ENCODE measurements around the gene LPGAT1. TPM values are rescaled to one million over a fixed set of nuclear protein-coding genes. Genes with fewer than 3 reads are reported as not detected.

LPGAT1 gene
- total RNA-seq, 1 donor from 2014 or later = 34.7 TPM

- no peak for TF ChIP-seq CTCF (IDR thresholded peaks at IDR 0.05; ENCODE audit: unreplicated experiment)
- H3K27ac Mint-ChIP-seq (ENCODE audit: unreplicated experiment) = no peak overlapping the region
- H3K4me3 Mint-ChIP-seq (ENCODE audit: unreplicated experiment) = no peak overlapping the region
- no peak for DNase-seq (ENCODE audit: low spot score)
- no peaks in the 10 kb centered on the region for H3K36me3 Mint-ChIP-seq (ENCODE audit: low read depth, unreplicated experiment)
- peaks cover 7% of the 10 kb centered on the region for H3K27me3 Mint-ChIP-seq (ENCODE audit: unreplicated experiment)
- H3K4me1 Mint-ChIP-seq (ENCODE audit: unreplicated experiment) = peaks cover 11% of the 10 kb centered on the region
- no peaks in the 10 kb centered on the region for H3K9me3 Mint-ChIP-seq (ENCODE audit: unreplicated experiment)
Observed at GRCh38 chr1:211738096-211738690, 92.4 kb downstream of the LPGAT1 start.

- no peak for TF ChIP-seq CTCF (IDR thresholded peaks at IDR 0.05; ENCODE audit: unreplicated experiment)
- Mint-ChIP-seq H3K4me3 (ENCODE audit: unreplicated experiment) (no peak overlapping the region), H3K27ac (ENCODE audit: unreplicated experiment) (no peak overlapping the region), H3K27me3 (ENCODE audit: unreplicated experiment) (peaks cover 7% of the 10 kb centered on the region), H3K36me3 (ENCODE audit: low read depth, unreplicated experiment) (no peaks in the 10 kb centered on the region), H3K9me3 (ENCODE audit: unreplicated experiment) (no peaks in the 10 kb centered on the region), H3K4me1 (ENCODE audit: unreplicated experiment) (peaks cover 9% of the 10 kb centered on the region)
- DNase-seq (ENCODE audit: low spot score) = no peak
Observed at GRCh38 chr1:211737115-211738035, 93.2 kb downstream of the LPGAT1 start.

- no peak overlapping the region for H3K27ac Mint-ChIP-seq (ENCODE audit: unreplicated experiment)
- no peaks in the 10 kb centered on the region for H3K36me3 Mint-ChIP-seq (ENCODE audit: low read depth, unreplicated experiment)
- no peaks in the 10 kb centered on the region for H3K9me3 Mint-ChIP-seq (ENCODE audit: unreplicated experiment)
- H3K4me1 Mint-ChIP-seq (ENCODE audit: unreplicated experiment) = peaks cover 9% of the 10 kb centered on the region
- DNase-seq (ENCODE audit: low spot score) = no peak
- no peak for TF ChIP-seq CTCF (IDR thresholded peaks at IDR 0.05; ENCODE audit: unreplicated experiment)
- no peak overlapping the region for H3K4me3 Mint-ChIP-seq (ENCODE audit: unreplicated experiment)
- peaks cover 9% of the 10 kb centered on the region for H3K27me3 Mint-ChIP-seq (ENCODE audit: unreplicated experiment)
Observed at GRCh38 chr1:211736351-211736915, 94.1 kb downstream of the LPGAT1 start.

- DNase-seq (ENCODE audit: low spot score) = no peak
- H3K27me3 Mint-ChIP-seq (ENCODE audit: unreplicated experiment) = peaks cover 9% of the 10 kb centered on the region
- peaks cover 9% of the 10 kb centered on the region for H3K4me1 Mint-ChIP-seq (ENCODE audit: unreplicated experiment)
- no peak overlapping the region for H3K4me3 Mint-ChIP-seq (ENCODE audit: unreplicated experiment)
- TF ChIP-seq CTCF (IDR thresholded peaks at IDR 0.05; ENCODE audit: unreplicated experiment) = no peak
- no peak overlapping the region for H3K27ac Mint-ChIP-seq (ENCODE audit: unreplicated experiment)
- no peaks in the 10 kb centered on the region for H3K36me3 Mint-ChIP-seq (ENCODE audit: low read depth, unreplicated experiment)
- H3K9me3 Mint-ChIP-seq (ENCODE audit: unreplicated experiment) = no peaks in the 10 kb centered on the region
Observed at GRCh38 chr1:211735208-211736170, 95.1 kb downstream of the LPGAT1 start.

Measured in endothelial cell (in vitro differentiated cells).